NCI-H226 (cell line): Measurements from ENCODE around the gene CSF2RB.

ENCODE experiments used
- DNase-seq: peaks from one replicate; pipeline ENCODE4 v3.0.0-alpha.2; 2015

Gene CSF2RB

GRCh38 chr22:36913427-36914389 is at the start of gene CSF2RB:
CSF2RB (plus strand) TSS chr22:36913628; CDS start chr22:36922208, 8,580 bp downstream.
- DNase-seq, result no peak

- DNase-seq, result no peak
Measured at GRCh38 chr22:36863979-36864378, 49.4 kb upstream of the CSF2RB start.

- DNase-seq, result no peak
Measured at GRCh38 chr22:36864454-36865215, 48.8 kb upstream of the CSF2RB start.

- DNase-seq, result no peak
Measured at GRCh38 chr22:36865346-36865745, 48.1 kb upstream of the CSF2RB start.

- no peak for DNase-seq
Measured at GRCh38 chr22:36867695-36868094, 45.7 kb upstream of the CSF2RB start.

- DNase-seq, result no peak
Measured at GRCh38 chr22:36868546-36869181, 44.8 kb upstream of the CSF2RB start.

GRCh38 chr22:36870250-36870649 is 43.2 kb upstream of the CSF2RB start:
- DNase-seq, result no peak

GRCh38 chr22:36871669-36872081 is 41.8 kb upstream of the CSF2RB start:
- peak; percentile 49 for DNase-seq

GRCh38 chr22:36872084-36872483 is 41.3 kb upstream of the CSF2RB start:
- DNase-seq, result no peak

- DNase-seq, result no peak
Measured at GRCh38 chr22:36872866-36873498, 40.4 kb upstream of the CSF2RB start.

- peak; percentile 63 for DNase-seq
Measured at GRCh38 chr22:36873614-36874308, 39.7 kb upstream of the CSF2RB start.

- no peak for DNase-seq
Measured at GRCh38 chr22:36874309-36874696, 39.1 kb upstream of the CSF2RB start.

- DNase-seq, result no peak
Measured at GRCh38 chr22:36874736-36875135, 38.7 kb upstream of the CSF2RB start.

- DNase-seq, result no peak
Measured at GRCh38 chr22:36875741-36876140, 37.7 kb upstream of the CSF2RB start.

GRCh38 chr22:36879775-36880174 is 33.7 kb upstream of the CSF2RB start:
- no peak for DNase-seq

- DNase-seq, result no peak
Measured at GRCh38 chr22:36881504-36882245, 31.8 kb upstream of the CSF2RB start.

GRCh38 chr22:36884349-36885158 is 28.9 kb upstream of the CSF2RB start:
- DNase-seq, result peak; percentile 58

- no peak for DNase-seq
Measured at GRCh38 chr22:36885474-36885873, 28.0 kb upstream of the CSF2RB start.

GRCh38 chr22:36886016-36886415 is 27.4 kb upstream of the CSF2RB start:
- no peak for DNase-seq

GRCh38 chr22:36887162-36887561 is 26.3 kb upstream of the CSF2RB start:
- DNase-seq, result no peak

GRCh38 chr22:36891646-36892045 is 21.8 kb upstream of the CSF2RB start:
- DNase-seq, result peak; percentile 2
